OCI-LY3 (cell line): ENCODE results near the gene SNN.

ENCODE experiments used
- H2AFZ ChIP-seq: fragments of 200-600, 300-600 bp; shearing (Covaris generic); 2 replicates; pipeline ENCODE4 v1.6.0; 2014; ENCODE audit warnings: antibody characterized with exemption, low read depth, low read length
- H3K27ac ChIP-seq: fragments of 200-600, 300-600 bp; sonication (generic); 2 replicates; pipeline ENCODE4 v1.5.1; 2014; ENCODE audit warnings: mild to moderate bottlenecking, low read length, moderate library complexity, mixed read lengths
- H3K27me3 ChIP-seq: fragments of 200-600, 300-600 bp; sonication (generic); 2 replicates; pipeline ENCODE4 v1.6.1; 2014; ENCODE audit warnings: low read depth, low read length, mixed read lengths
- H3K36me3 ChIP-seq: fragments of 200-600, 300-600 bp; sonication (generic); replicated peaks from 2 replicates; pipeline ENCODE3; 2014; ENCODE audit warnings: low read depth, low read length, mixed read lengths
- H3K4me1 ChIP-seq: fragments of 300-600, 200-600 bp; sonication (generic); 2 replicates; pipeline ENCODE4 v1.6.1; 2014; ENCODE audit warnings: low read length, mixed read lengths
- H3K4me2 ChIP-seq: fragments of 200-600, 300-600 bp; sonication (generic); 2 replicates; pipeline ENCODE4 v1.6.1; 2014; ENCODE audit warnings: low read length, mixed read lengths
- H3K4me3 ChIP-seq: fragments of 300-600, 200-600 bp; sonication (generic); 2 replicates; pipeline ENCODE4 v1.5.1; 2014; ENCODE audit warnings: antibody characterized with exemption, mild to moderate bottlenecking, low read length, moderate library complexity
- H3K79me2 ChIP-seq: fragments of 300-600, 200-600 bp; shearing (Covaris generic); 2 replicates; pipeline ENCODE4 v1.6.1; 2014; ENCODE audit warnings: mild to moderate bottlenecking, low read length, mixed read lengths
- H3K9ac ChIP-seq: fragments of 300-600, 200-600 bp; shearing (Covaris generic); 2 replicates; pipeline ENCODE4 v1.6.0; 2014; ENCODE audit warnings: mild to moderate bottlenecking, low read length, moderate library complexity
- H3K9me3 ChIP-seq: fragments of 200-600, 300-600 bp; shearing (Covaris generic); 2 replicates; pipeline ENCODE4 v1.6.1; 2014; ENCODE audit warnings: low read length, mixed read lengths; ENCODE audit not compliant: insufficient read depth
- H4K20me1 ChIP-seq: fragments of 200-600, 300-600 bp; sonication (generic); 2 replicates; pipeline ENCODE4 v1.6.1; 2016; ENCODE audit warnings: low read length, mixed read lengths; ENCODE audit not compliant: insufficient read depth
- EZH2phosphoT487 ChIP-seq: fragments of 200-600 bp; shearing (Covaris generic); IDR thresholded peaks from 2 replicates; pipeline ENCODE4 v1.6.1; 2018; ENCODE audit warnings: antibody characterized with exemption, mixed run types, low read depth
- TF ChIP-seq, protein P1 (sequence below): fragments of 200-600, 300-600 bp; sonication (generic); IDR thresholded peaks from 2 replicates; pipeline ENCODE4 v1.5.1; 2014; ENCODE audit warnings: antibody characterized with exemption, low read length, low read depth

The SNN gene

DNA sequence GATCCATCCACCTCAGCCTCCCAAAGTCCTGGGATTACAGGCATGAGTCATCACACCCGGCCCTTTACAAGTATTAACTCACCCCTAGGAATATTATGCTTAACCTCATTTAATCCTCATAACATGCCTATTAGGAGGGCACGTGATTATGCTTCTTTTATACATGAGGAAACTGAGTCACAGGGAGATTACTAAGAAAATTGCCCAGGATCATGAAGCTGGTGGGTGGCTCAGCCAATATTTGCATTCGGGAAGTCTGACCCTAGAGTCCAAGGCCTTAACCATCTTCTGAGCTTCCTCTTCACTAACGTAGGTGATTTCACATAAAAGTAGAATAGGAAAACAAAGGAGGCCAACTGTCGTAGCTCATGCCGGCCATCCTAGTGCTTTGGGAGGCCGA, 19.0 kb upstream of the SNN start:
- Histone ChIP-seq H3K9me3 (no peaks in the 10 kb centered on the region), H3K9ac (no peak overlapping the region), H4K20me1 (no peaks in the 10 kb centered on the region), H3K36me3 (no peaks in the 10 kb centered on the region), H3K27me3 (no peaks in the 10 kb centered on the region), H3K79me2 (no peaks in the 10 kb centered on the region), H3K27ac (no peak overlapping the region), H3K4me3 (no peak overlapping the region), H3K4me2 (no peak overlapping the region), H2AFZ (no peak overlapping the region), H3K4me1 (0 out of 2 replicates have a peak, but pooled peaks cover 3% of the 10 kb centered on the region)
- no peak for TF ChIP-seq EZH2phosphoT487
- TF ChIP-seq, protein P1, sequence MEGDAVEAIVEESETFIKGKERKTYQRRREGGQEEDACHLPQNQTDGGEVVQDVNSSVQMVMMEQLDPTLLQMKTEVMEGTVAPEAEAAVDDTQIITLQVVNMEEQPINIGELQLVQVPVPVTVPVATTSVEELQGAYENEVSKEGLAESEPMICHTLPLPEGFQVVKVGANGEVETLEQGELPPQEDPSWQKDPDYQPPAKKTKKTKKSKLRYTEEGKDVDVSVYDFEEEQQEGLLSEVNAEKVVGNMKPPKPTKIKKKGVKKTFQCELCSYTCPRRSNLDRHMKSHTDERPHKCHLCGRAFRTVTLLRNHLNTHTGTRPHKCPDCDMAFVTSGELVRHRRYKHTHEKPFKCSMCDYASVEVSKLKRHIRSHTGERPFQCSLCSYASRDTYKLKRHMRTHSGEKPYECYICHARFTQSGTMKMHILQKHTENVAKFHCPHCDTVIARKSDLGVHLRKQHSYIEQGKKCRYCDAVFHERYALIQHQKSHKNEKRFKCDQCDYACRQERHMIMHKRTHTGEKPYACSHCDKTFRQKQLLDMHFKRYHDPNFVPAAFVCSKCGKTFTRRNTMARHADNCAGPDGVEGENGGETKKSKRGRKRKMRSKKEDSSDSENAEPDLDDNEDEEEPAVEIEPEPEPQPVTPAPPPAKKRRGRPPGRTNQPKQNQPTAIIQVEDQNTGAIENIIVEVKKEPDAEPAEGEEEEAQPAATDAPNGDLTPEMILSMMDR: no peak

DNA sequence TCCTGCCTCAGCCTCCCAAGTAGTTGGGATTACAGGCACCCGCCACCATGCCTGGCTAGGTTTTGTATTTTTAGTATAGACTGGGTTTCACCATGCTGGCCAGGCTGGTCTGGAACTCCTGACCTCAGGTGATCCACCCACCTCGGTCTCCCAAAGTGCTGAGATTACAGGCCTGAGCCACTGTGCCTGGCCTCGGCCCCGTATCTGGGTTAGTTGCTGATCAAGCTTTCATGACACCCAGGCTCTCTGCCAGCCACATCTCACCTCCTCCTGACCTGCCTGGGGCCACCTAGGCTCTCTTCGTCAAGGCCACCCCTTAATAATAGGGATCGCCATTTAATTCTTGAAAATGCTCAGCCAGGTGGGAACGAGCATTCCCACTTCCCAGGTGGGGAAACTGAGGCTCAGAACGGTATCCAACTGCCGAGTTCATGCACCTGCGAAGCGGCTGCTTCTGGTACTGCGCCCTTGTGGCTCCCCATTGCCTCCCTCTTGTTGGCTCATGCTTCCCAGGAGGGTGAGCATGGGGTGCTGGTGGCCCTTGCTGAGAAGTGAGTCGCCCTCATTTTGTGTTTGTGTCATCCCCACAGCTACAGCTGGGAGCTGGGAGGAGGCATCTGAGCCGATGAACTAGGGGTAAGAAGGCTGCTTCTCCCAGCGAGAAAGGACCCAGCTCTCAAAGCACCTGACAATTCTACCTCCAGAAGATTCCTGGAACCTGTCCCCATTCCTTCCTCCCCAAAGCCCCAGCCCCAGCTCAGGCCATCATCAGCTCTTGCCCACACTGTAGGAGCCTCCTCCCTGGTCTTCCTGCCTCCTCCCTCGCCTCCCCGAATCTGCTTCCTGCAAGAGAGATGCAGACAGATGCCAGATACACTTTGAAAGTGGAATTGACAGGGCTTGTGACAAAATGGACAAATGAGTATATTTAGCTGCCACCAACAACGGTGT, 17.3 kb upstream of the SNN start:
- H4K20me1 ChIP-seq: no peaks in the 10 kb centered on the region
- H3K4me1 ChIP-seq: peaks cover 7% of the 10 kb centered on the region; the same call in 1 of the 2 replicates
- peak overlapping the region; percentile 68; the same call in 1 of the 2 replicates for H2AFZ ChIP-seq
- no peaks in the 10 kb centered on the region for H3K36me3 ChIP-seq
- H3K27ac ChIP-seq: no peak overlapping the region
- no peaks in the 10 kb centered on the region for H3K9me3 ChIP-seq
- no peaks in the 10 kb centered on the region for H3K27me3 ChIP-seq
- H3K9ac ChIP-seq: no peak overlapping the region
- H3K4me3 ChIP-seq: no peak overlapping the region
- H3K4me2 ChIP-seq: no peak overlapping the region
- H3K79me2 ChIP-seq: no peaks in the 10 kb centered on the region
- no peak for TF ChIP-seq EZH2phosphoT487

DNA sequence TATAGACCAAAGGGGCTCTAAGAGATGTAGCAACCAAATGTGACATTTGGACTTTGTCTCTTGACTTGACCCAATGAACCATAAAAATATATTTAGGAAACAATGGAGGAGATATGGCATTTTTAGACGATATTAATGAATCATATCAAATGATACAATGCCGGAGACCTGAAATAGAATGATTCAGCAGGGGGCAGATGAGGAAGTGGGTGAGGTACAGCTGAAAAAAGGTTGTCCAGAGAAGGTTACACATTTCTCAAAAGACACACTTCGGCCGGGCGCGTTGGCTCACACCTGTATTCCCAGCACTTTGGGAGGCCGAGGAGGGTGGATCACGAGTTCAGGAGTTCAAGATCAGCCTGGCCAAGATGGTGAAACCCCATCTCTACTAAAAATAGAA, 16.5 kb upstream of the SNN start:
- Histone ChIP-seq H3K9me3 (no peaks in the 10 kb centered on the region), H3K4me1 (peaks cover 7% of the 10 kb centered on the region; the same call in 1 of the 2 replicates), H3K27ac (no peak overlapping the region), H3K9ac (no peak overlapping the region), H3K36me3 (no peaks in the 10 kb centered on the region), H3K79me2 (no peaks in the 10 kb centered on the region), H3K27me3 (no peaks in the 10 kb centered on the region), H3K4me2 (no peak overlapping the region), H3K4me3 (no peak overlapping the region), H2AFZ (peak overlapping the region; percentile 68; the same call in 1 of the 2 replicates), H4K20me1 (no peaks in the 10 kb centered on the region)
- TF ChIP-seq EZH2phosphoT487: no peak
- TF ChIP-seq, protein P1: no peak

DNA sequence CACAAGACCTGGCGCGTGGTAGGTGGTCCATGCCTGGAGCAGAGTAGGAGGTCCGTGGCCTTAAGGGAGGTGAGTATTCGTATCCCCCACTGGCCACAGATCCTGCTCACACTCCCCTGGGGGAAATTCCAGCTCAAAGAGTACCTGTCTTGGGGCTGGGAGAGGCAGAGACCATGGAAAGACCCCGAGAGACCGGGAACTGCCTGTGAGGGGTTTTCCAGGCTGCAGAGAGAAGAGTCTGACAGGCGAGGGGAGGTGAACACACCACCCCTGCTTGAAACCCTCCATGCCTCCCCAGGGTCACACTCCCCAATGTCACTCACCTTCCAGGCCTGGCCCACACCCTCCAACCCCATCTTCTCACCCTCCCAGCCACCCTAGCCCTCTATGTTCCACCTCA, 12.6 kb upstream of the SNN start:
- Histone ChIP-seq H3K27me3 (no peaks in the 10 kb centered on the region), H3K27ac (no peak overlapping the region), H2AFZ (no peak overlapping the region), H3K4me2 (no peak overlapping the region), H3K9ac (no peak overlapping the region), H3K36me3 (no peaks in the 10 kb centered on the region), H4K20me1 (no peaks in the 10 kb centered on the region), H3K79me2 (no peaks in the 10 kb centered on the region), H3K9me3 (no peaks in the 10 kb centered on the region), H3K4me3 (no peak overlapping the region), H3K4me1 (peaks cover 7% of the 10 kb centered on the region; the same call in 1 of the 2 replicates)
- TF ChIP-seq EZH2phosphoT487: no peak
- TF ChIP-seq, protein P1: no peak
